HCT116 (cell line): Measurements from ENCODE around the gene SVEP1. TPM values are rescaled to one million over a fixed set of nuclear protein-coding genes. Genes with fewer than 3 reads are reported as not detected.

Experiments used
- ATAC-seq: fragments of 200-7000 bp; cut with Tn5 transposase; 2 replicates; pipeline ENCODE4 v1.9.1; 2020; ENCODE audit warnings: mild to moderate bottlenecking, moderate library complexity
- BruUV-seq: library from RNA; stranded (reverse); fragments of 400-500 nt; replicated peaks from 2 replicates; lab custom pipeline; 2021; lab: Mats Ljungman, UMichigan
- CTCF ChIA-PET: fragments of 300-600 bp; sonication (Branson Sonifier 250); formaldehyde crosslinking; loops from one replicate; lab custom pipeline; 2021; ENCODE audit warnings: antibody characterized with exemption; lab: Charles Lee
- POLR2A ChIA-PET: fragments of 300-600, 350-600 bp; sonication (Branson Sonifier 250); formaldehyde crosslinking; loops from one replicate; lab custom pipeline; 2021; ENCODE audit warnings: antibody characterized with exemption; lab: Charles Lee
- RAD21 ChIA-PET, 2 experiments: fragments of 300-600 bp; sonication (Branson Sonifier 250); formaldehyde crosslinking; loops; one replicate each; lab custom pipeline; 2023; ENCODE audit warnings: low total read pairs in 2 of 2; ENCODE audit not compliant: uncharacterized antibody in 2 of 2, unreplicated experiment in 2 of 2, low non-redundant PET in 1 of 2; lab: Charles Lee
- DNase-seq: peaks from one replicate; pipeline ENCODE4 v3.0.0-alpha.2; 2010; ENCODE audit warnings: low read depth, low spot score
- H2AFZ ChIP-seq: fragments of 200-600 bp; shearing (Covaris generic), sonication (generic); 2 replicates; pipeline ENCODE4 v1.6.1; 2017; ENCODE audit warnings: low read depth, mixed run types, mixed read lengths, antibody characterized with exemption, low read length; ENCODE audit not compliant: poor library complexity, severe bottlenecking
- H3K27ac ChIP-seq: 2 replicates; pipeline ENCODE4 v1.5.1; 2012; ENCODE audit warnings: low read depth, low read length
- H3K27me3 ChIP-seq: fragments of 200-600 bp; sonication (generic); 2 replicates; pipeline ENCODE4 v1.6.1; 2016; ENCODE audit warnings: mixed run types, low read length, mixed read lengths; ENCODE audit not compliant: insufficient read depth
- H3K36me3 ChIP-seq, 2 experiments: fragments of 200-500 bp in 1 of 2; fragments of 200-600 bp in 1 of 2; sonication (Bioruptor generic) in 1 of 2; sonication (generic) in 1 of 2; 2 replicates each; pipeline versions ENCODE4 v1.5.1 to v1.6.1; 2014 to 2016; ENCODE audit warnings: low read length in 2 of 2, inconsistent platforms in 1 of 2, mixed read lengths in 1 of 2, mixed run types in 1 of 2; ENCODE audit not compliant: insufficient read depth in 2 of 2, control insufficient read depth in 1 of 2
- H3K4me1 ChIP-seq, 2 experiments: fragments of 200-600 bp in 1 of 2; sonication (generic) in 1 of 2; 2 replicates each; pipeline versions ENCODE4 v1.5.1 to v1.6.1; 2012 to 2017; ENCODE audit warnings: low read length in 2 of 2, inconsistent platforms in 1 of 2, mild to moderate bottlenecking in 1 of 2, mixed read lengths in 1 of 2, mixed run types in 1 of 2, moderate library complexity in 1 of 2; ENCODE audit not compliant: insufficient read depth in 2 of 2, control insufficient read depth in 1 of 2
- H3K4me2 ChIP-seq: fragments of 200-600 bp; sonication (generic); 2 replicates; pipeline ENCODE4 v1.6.1; 2017; ENCODE audit warnings: mixed run types, low read length, mixed read lengths
- H3K4me3 ChIP-seq, 2 experiments: fragments of 200-600 bp in 1 of 2; sonication (generic) in 1 of 2; replicated peaks in 1 of 2; 2 replicates each; pipeline ENCODE4 v1.5.1; 2011 to 2016; ENCODE audit warnings: low read length in 2 of 2, control low read depth in 1 of 2, low read depth in 1 of 2, mild to moderate bottlenecking in 1 of 2, mixed read lengths in 1 of 2, mixed run types in 1 of 2
- H3K79me2 ChIP-seq: fragments of 200-600 bp; sonication (generic); 2 replicates; pipeline ENCODE4 v1.6.1; 2017; ENCODE audit warnings: mild to moderate bottlenecking, mixed run types, low read length, moderate library complexity, mixed read lengths; ENCODE audit not compliant: insufficient read depth
- H3K9ac ChIP-seq: fragments of 200-600 bp; sonication (generic); 2 replicates; pipeline ENCODE4 v1.6.1; 2016; ENCODE audit warnings: low read length, mixed read lengths
- H3K9me2 ChIP-seq: fragments of 200-600 bp; sonication (generic), shearing (Covaris generic); 2 replicates; pipeline ENCODE4 v1.6.1; 2017; ENCODE audit warnings: mixed run types, mild to moderate bottlenecking, moderate library complexity; ENCODE audit not compliant: insufficient read depth
- H3K9me3 ChIP-seq, 2 experiments: fragments of 200-500 bp in 1 of 2; fragments of 200-600 bp in 1 of 2; sonication (Bioruptor generic) in 1 of 2; sonication (generic) in 1 of 2; 2 replicates each; pipeline ENCODE4 v1.6.1; 2014 to 2017; ENCODE audit warnings: low read length in 2 of 2, mixed read lengths in 2 of 2, inconsistent platforms in 1 of 2, low read depth in 1 of 2, mild to moderate bottlenecking in 1 of 2, mixed run types in 1 of 2, moderate library complexity in 1 of 2; ENCODE audit not compliant: control insufficient read depth in 1 of 2, insufficient read depth in 1 of 2
- H4K20me1 ChIP-seq: fragments of 200-600 bp; sonication (generic), shearing (Covaris generic); 2 replicates; pipeline ENCODE4 v1.6.1; 2017; ENCODE audit warnings: mixed run types, mild to moderate bottlenecking, moderate library complexity; ENCODE audit not compliant: insufficient read depth
- CEBPB ChIP-seq: IDR thresholded peaks from 2 replicates; pipeline ENCODE4 v1.6.1; 2012; ENCODE audit warnings: low read depth
- EGR1 ChIP-seq: IDR thresholded peaks from 2 replicates; pipeline ENCODE4 v1.6.1; 2012; ENCODE audit warnings: low read depth
- POLR2A ChIP-seq: IDR thresholded peaks from 2 replicates; pipeline ENCODE4 v1.7.0; 2011; ENCODE audit warnings: borderline replicate concordance; ENCODE audit not compliant: insufficient read depth, insufficient read length; ENCODE audit errors: extremely low read depth
- POLR2AphosphoS5 ChIP-seq: IDR thresholded peaks from 2 replicates; pipeline ENCODE4 v1.6.1; 2011; ENCODE audit warnings: mild to moderate bottlenecking, low read depth, low read length, moderate library complexity
- RAD21 ChIP-seq: IDR thresholded peaks from 2 replicates; pipeline ENCODE4 v1.6.1; 2012; ENCODE audit warnings: low read depth, mild to moderate bottlenecking
- YY1 ChIP-seq: IDR thresholded peaks from 2 replicates; pipeline ENCODE4 v1.6.1; 2011; ENCODE audit warnings: low read length, low read depth, moderate library complexity, mild to moderate bottlenecking; ENCODE audit not compliant: insufficient replicate concordance; ENCODE audit errors: extremely low read depth
- ZFX ChIP-seq: fragments of 450-650 bp; IDR thresholded peaks from 2 replicates; pipeline ENCODE4 v1.6.1; 2017
- ZNF274 ChIP-seq: fragments of 200-500 bp; sonication (Bioruptor generic); IDR thresholded peaks from 2 replicates; pipeline ENCODE4 v1.6.1; 2014; ENCODE audit warnings: mild to moderate bottlenecking, low read depth, low read length, inconsistent platforms
- intact Hi-C: fragments of 100-400 bp; cut with micrococcal nuclease; formaldehyde crosslinking; loops from 2 replicates; pipeline ENCODE4 v1.10.0; 2022
- total RNA-seq: library from RNA; stranded (reverse); gene quantifications from one replicate; pipeline ENCODE4 v1.2.1, GENCODE V29; 2021; ENCODE audit not compliant: unreplicated experiment
- TF ChIP-seq, protein P1 (sequence below): IDR thresholded peaks from 2 replicates; pipeline ENCODE4 v1.6.1; 2012
- TF ChIP-seq, protein P2 (sequence below): IDR thresholded peaks from 2 replicates; pipeline ENCODE4 v1.6.1; 2012; ENCODE audit warnings: low read depth
- TF ChIP-seq, protein P3 (sequence below), 3 experiments: fragments of 200-600 bp in 1 of 3; sonication (generic) in 1 of 3; IDR thresholded peaks in 2 of 3; conservative IDR thresholded peaks in 1 of 3; 2 replicates each; pipeline ENCODE4 v1.5.1; 2012 to 2017; ENCODE audit warnings: low read depth in 2 of 3, low read length in 2 of 3, antibody characterized with exemption in 1 of 3, borderline replicate concordance in 1 of 3, control low read depth in 1 of 3, mild to moderate bottlenecking in 1 of 3, mixed read lengths in 1 of 3, mixed run types in 1 of 3, moderate library complexity in 1 of 3; ENCODE audit not compliant: insufficient read depth in 1 of 3

The SVEP1 gene
- total RNA-seq, 1 experiment from 2014 or later: 0.15 TPM

DNA sequence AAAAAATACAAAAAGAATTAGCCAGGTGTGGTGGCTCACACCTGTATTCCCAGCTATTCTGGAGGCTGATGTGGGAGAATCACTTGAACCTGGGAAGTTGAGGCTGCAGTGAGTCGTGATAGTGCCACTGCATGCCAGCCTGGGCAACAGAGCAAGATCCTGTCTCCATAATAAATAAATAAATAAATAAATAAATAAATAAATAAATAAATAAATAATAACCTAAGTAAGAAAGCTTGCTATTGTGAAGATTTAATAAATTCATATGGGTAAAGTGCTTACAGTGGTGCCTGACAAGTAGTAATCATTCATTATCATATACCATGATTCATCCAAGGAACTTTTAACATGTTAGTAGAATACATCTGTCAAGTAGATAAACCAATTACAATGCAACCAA, 13.4 kb downstream of the SVEP1 start:
- TF ChIP-seq, protein P1, sequence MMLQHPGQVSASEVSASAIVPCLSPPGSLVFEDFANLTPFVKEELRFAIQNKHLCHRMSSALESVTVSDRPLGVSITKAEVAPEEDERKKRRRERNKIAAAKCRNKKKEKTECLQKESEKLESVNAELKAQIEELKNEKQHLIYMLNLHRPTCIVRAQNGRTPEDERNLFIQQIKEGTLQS: no peak
- TF ChIP-seq ZNF274: no peak
- no peak for TF ChIP-seq ZFX
- no peak for TF ChIP-seq YY1
- TF ChIP-seq, protein P2, sequence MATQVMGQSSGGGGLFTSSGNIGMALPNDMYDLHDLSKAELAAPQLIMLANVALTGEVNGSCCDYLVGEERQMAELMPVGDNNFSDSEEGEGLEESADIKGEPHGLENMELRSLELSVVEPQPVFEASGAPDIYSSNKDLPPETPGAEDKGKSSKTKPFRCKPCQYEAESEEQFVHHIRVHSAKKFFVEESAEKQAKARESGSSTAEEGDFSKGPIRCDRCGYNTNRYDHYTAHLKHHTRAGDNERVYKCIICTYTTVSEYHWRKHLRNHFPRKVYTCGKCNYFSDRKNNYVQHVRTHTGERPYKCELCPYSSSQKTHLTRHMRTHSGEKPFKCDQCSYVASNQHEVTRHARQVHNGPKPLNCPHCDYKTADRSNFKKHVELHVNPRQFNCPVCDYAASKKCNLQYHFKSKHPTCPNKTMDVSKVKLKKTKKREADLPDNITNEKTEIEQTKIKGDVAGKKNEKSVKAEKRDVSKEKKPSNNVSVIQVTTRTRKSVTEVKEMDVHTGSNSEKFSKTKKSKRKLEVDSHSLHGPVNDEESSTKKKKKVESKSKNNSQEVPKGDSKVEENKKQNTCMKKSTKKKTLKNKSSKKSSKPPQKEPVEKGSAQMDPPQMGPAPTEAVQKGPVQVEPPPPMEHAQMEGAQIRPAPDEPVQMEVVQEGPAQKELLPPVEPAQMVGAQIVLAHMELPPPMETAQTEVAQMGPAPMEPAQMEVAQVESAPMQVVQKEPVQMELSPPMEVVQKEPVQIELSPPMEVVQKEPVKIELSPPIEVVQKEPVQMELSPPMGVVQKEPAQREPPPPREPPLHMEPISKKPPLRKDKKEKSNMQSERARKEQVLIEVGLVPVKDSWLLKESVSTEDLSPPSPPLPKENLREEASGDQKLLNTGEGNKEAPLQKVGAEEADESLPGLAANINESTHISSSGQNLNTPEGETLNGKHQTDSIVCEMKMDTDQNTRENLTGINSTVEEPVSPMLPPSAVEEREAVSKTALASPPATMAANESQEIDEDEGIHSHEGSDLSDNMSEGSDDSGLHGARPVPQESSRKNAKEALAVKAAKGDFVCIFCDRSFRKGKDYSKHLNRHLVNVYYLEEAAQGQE: no peak
- TF ChIP-seq POLR2AphosphoS5: no peak
- no peak for TF ChIP-seq POLR2A
- TF ChIP-seq CEBPB: no peak
- TF ChIP-seq, protein P3, sequence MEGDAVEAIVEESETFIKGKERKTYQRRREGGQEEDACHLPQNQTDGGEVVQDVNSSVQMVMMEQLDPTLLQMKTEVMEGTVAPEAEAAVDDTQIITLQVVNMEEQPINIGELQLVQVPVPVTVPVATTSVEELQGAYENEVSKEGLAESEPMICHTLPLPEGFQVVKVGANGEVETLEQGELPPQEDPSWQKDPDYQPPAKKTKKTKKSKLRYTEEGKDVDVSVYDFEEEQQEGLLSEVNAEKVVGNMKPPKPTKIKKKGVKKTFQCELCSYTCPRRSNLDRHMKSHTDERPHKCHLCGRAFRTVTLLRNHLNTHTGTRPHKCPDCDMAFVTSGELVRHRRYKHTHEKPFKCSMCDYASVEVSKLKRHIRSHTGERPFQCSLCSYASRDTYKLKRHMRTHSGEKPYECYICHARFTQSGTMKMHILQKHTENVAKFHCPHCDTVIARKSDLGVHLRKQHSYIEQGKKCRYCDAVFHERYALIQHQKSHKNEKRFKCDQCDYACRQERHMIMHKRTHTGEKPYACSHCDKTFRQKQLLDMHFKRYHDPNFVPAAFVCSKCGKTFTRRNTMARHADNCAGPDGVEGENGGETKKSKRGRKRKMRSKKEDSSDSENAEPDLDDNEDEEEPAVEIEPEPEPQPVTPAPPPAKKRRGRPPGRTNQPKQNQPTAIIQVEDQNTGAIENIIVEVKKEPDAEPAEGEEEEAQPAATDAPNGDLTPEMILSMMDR (IDR thresholded peaks at IDR 0.05 in 2 of 3, conservative IDR thresholded peaks at IDR 0.05 in 1 of 3; ENCODE audit: borderline replicate concordance in 1 of 3, insufficient read depth in 1 of 3, low read depth in 2 of 3, low read length in 2 of 3): no peak
- no peak for TF ChIP-seq EGR1
- TF ChIP-seq RAD21: no peak
- no peaks in the 10 kb centered on the region for H3K27me3 ChIP-seq
- no peak overlapping the region for H2AFZ ChIP-seq
- no peaks in the 10 kb centered on the region for H3K4me1 ChIP-seq
- intact Hi-C loops: no loop called here
- DNase-seq: no peak
- no peaks in the 10 kb centered on the region for H3K36me3 ChIP-seq
- CTCF ChIA-PET: no interaction called here
- no peak for ATAC-seq
- H3K9me3 ChIP-seq: no peaks in the 10 kb centered on the region
- no peak overlapping the region for H3K9ac ChIP-seq
- POLR2A ChIA-PET: no interaction called here
- H3K79me2 ChIP-seq: no peaks in the 10 kb centered on the region
- RAD21 ChIA-PET: no interaction called here
- no peak overlapping the region for H3K27ac ChIP-seq
- BruUV-seq: no TSS peak
- no peak overlapping the region for H3K4me3 ChIP-seq
- H3K4me2 ChIP-seq: no peak overlapping the region
- no peaks in the 10 kb centered on the region for H3K9me2 ChIP-seq
- no peaks in the 10 kb centered on the region for H4K20me1 ChIP-seq
